HG03457 (cell line): ENCODE measurements around the gene ASAH2.

Experiments
- ATAC-seq: cut with Tn5 transposase; IDR thresholded peaks from one replicate; pipeline ENCODE4 v1.9.1; 2021; ENCODE audit warnings: moderate number of reproducible peaks; ENCODE audit not compliant: unreplicated experiment

The ASAH2 gene

GRCh38 chr10:50210876-50211275 lies 40.4 kb downstream of the ASAH2 start:
- ATAC-seq, result no peak
